ENCODE results near the gene ENO3. TPM values are rescaled to one million over a fixed set of nuclear protein-coding genes. Genes with fewer than 3 reads are reported as not detected.
"Not testable (repeated sequence)": the region's sequence is repeated elsewhere in the genome, so short reads cannot be mapped to it uniquely, and the experiment has no call there.

Gene ENO3
- total RNA-seq, 1 experiment from 2014 or later, result 24.6 TPM

DNA sequence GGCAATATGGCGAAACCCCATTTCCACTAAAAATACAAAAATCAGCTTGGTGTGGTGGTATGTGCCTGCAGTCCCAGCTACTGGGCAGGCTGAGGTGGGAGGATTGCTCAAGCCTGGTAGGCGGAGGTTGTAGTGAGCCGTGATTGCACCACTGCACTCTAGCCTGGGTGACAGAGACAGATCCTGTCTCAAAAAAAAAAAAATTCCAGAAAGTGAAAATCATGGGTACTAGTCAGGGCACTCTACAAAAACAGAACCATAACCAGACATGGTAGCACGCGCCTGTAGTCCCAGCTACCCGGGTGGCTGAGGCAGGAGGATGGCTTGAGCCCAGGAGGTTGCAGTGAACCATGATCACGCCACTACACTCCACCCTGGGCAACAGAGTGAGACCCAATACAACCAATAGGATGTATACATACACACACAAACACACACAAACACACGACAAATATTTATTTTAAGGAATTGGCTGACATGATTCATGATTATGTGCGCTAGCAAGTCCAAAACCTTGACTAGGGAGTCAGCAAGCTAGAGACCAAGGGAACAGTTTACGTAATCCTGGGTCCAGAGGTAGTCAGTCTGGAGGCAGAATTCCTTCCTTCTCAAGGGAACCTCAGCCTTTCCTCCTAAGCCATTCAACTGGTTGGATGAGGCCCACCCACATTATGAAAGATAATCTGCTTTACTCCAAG lies 30.4 kb upstream of the ENO3 start:
- ChIA-PET RAD21 (ENCODE audit: low non-redundant PET in 1 of 2, low total read pairs in 2 of 2, uncharacterized antibody in 2 of 2, unreplicated experiment in 2 of 2) (no interaction called here), POLR2A (no interaction called here), CTCF (no interaction called here)
- Histone ChIP-seq H3K79me2 (ENCODE audit: insufficient read depth, low read length) (no peaks in the 10 kb centered on the region), H3K9me2 (ENCODE audit: insufficient read depth) (no peaks in the 10 kb centered on the region), H3K9ac (ENCODE audit: low read length) (no peak overlapping the region), H3K36me3 (ENCODE audit: control insufficient read depth in 1 of 2, insufficient read depth in 2 of 2, low read length in 2 of 2) (no peaks in the 10 kb centered on the region), H3K9me3 (ENCODE audit: control insufficient read depth in 1 of 2, insufficient read depth in 1 of 2, low read depth in 1 of 2, low read length in 2 of 2) (no peaks in the 10 kb centered on the region), H3K27me3 (ENCODE audit: insufficient read depth, low read length) (no peaks in the 10 kb centered on the region), H3K4me1 (ENCODE audit: control insufficient read depth in 1 of 2, insufficient read depth in 2 of 2, low read length in 2 of 2) (no peaks in the 10 kb centered on the region), H3K27ac (ENCODE audit: low read depth, low read length) (no peak overlapping the region), H4K20me1 (ENCODE audit: insufficient read depth) (no peaks in the 10 kb centered on the region), H3K4me3 (replicated peaks in 1 of 2; ENCODE audit: low read depth in 1 of 2, low read length in 2 of 2) (no peak overlapping the region), H2AFZ (ENCODE audit: low read depth, low read length, poor library complexity, severe bottlenecking) (no peak overlapping the region), H3K4me2 (ENCODE audit: low read length) (no peak overlapping the region)
- no peak for DNase-seq (ENCODE audit: low read depth, low spot score)
- ATAC-seq, result no peak
- intact Hi-C loops (cut with micrococcal nuclease), result loop anchor here (2.0 kb wide), 1 partner anchor 14 kb away; no protein-coding TSS in a partner anchor
- BruUV-seq (replicated peaks), result no TSS peak
- TF ChIP-seq EZH2phosphoT487 (IDR thresholded peaks at IDR 0.05; ENCODE audit: borderline replicate concordance), result no peak
- TF ChIP-seq FOSL1 (IDR thresholded peaks at IDR 0.05; ENCODE audit: low read depth), result no peak
- TF ChIP-seq, protein P1, sequence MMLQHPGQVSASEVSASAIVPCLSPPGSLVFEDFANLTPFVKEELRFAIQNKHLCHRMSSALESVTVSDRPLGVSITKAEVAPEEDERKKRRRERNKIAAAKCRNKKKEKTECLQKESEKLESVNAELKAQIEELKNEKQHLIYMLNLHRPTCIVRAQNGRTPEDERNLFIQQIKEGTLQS (IDR thresholded peaks at IDR 0.05), result no peak
- no peak for TF ChIP-seq RAD21 (IDR thresholded peaks at IDR 0.05; ENCODE audit: low read depth)

DNA sequence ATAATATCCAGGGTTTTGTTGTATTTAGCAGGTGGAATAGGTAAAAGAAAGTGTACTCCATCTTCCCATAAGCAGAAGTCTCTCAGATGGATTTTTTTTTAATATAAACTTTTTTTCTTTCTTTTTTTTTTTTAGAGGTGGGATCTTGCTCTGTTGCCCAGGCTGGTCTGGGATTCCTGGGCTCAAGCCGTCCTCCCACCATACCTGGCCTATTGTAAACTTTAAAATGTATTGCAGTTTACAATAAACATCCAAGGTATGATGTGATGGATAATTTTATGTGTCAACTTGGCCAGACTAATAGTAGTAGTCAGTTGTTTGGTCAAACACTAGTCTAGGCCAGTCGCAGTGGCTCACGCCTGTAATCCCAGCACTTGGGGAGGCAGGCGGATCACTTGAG lies 29.6 kb upstream of the ENO3 start:
- no peak for TF ChIP-seq SIN3A (IDR thresholded peaks at IDR 0.05; ENCODE audit: low read depth)
- Histone ChIP-seq H3K9me3 (ENCODE audit: control insufficient read depth in 1 of 2, insufficient read depth in 1 of 2, low read depth in 1 of 2, low read length in 2 of 2) (no peaks in the 10 kb centered on the region), H4K20me1 (ENCODE audit: insufficient read depth) (no peaks in the 10 kb centered on the region), H3K9me2 (ENCODE audit: insufficient read depth) (no peaks in the 10 kb centered on the region), H3K27me3 (ENCODE audit: insufficient read depth, low read length) (no peaks in the 10 kb centered on the region), H2AFZ (ENCODE audit: low read depth, low read length, poor library complexity, severe bottlenecking) (no peak overlapping the region), H3K79me2 (ENCODE audit: insufficient read depth, low read length) (no peaks in the 10 kb centered on the region), H3K4me3 (replicated peaks in 1 of 2; ENCODE audit: low read depth in 1 of 2, low read length in 2 of 2) (no peak overlapping the region), H3K4me2 (ENCODE audit: low read length) (no peak overlapping the region), H3K27ac (ENCODE audit: low read depth, low read length) (no peak overlapping the region), H3K4me1 (ENCODE audit: control insufficient read depth in 1 of 2, insufficient read depth in 2 of 2, low read length in 2 of 2) (no peaks in the 10 kb centered on the region), H3K9ac (ENCODE audit: low read length) (no peak overlapping the region), H3K36me3 (ENCODE audit: control insufficient read depth in 1 of 2, insufficient read depth in 2 of 2, low read length in 2 of 2) (no peaks in the 10 kb centered on the region)
- CTCF ChIA-PET, result no interaction called here
- ATAC-seq (no peak), DNase-seq (ENCODE audit: low read depth, low spot score) (no peak)
- POLR2A ChIA-PET, result no interaction called here
- no TSS peak for BruUV-seq (replicated peaks)
- intact Hi-C loops (cut with micrococcal nuclease), result loop anchor here (2.0 kb wide), 1 partner anchor 13 kb away; no protein-coding TSS in a partner anchor
- RAD21 ChIA-PET (ENCODE audit: low non-redundant PET in 1 of 2, low total read pairs in 2 of 2, uncharacterized antibody in 2 of 2, unreplicated experiment in 2 of 2), result no interaction called here

DNA sequence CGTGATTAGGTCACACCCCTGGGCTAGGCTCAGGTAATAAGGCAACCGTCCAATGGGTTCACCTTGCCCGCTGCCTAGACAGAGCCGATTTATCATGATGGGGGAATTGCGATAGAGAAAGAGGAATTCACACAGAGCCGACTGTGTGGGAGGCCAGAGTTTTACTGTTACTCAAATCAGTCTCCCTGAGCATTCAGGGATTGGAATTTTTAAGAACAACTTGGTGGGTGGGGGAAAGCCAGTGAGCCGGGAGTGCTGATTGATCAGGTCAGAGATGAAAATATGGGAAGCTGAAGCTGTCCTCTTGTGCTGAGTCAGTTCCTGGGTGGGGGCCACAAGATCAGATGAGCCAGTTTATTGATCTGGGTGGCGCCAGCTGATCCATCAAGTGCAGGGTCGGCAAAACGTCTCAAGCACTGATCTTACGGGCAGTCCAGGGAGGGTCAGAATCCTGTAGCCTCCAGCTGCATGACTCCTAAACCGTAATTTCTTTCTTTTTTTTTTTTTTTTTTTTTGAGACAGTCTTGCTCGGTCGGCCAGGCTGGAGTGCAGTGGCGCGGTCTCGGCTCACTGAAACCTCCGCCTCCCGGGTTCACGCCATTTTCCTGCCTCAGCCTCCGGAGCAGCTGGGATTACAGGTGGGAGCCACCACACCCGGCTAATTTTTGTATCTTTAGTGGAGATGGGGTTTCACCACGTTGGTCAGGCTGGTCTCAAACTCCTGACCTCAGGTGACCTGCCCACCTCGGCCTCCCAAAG lies 24.2 kb upstream of the ENO3 start:
- H3K9me3 ChIP-seq (ENCODE audit: control insufficient read depth in 1 of 2, insufficient read depth in 1 of 2, low read depth in 1 of 2, low read length in 2 of 2); CTCF ChIA-PET; RAD21 ChIA-PET (ENCODE audit: low non-redundant PET in 1 of 2, low total read pairs in 2 of 2, uncharacterized antibody in 2 of 2, unreplicated experiment in 2 of 2); H3K4me2 ChIP-seq (ENCODE audit: low read length); BruUV-seq (replicated peaks); H3K36me3 ChIP-seq (ENCODE audit: control insufficient read depth in 1 of 2, insufficient read depth in 2 of 2, low read length in 2 of 2); H3K79me2 ChIP-seq (ENCODE audit: insufficient read depth, low read length); H3K27ac ChIP-seq (ENCODE audit: low read depth, low read length); ATAC-seq; H3K9me2 ChIP-seq (ENCODE audit: insufficient read depth); POLR2A ChIA-PET; H3K4me3 ChIP-seq (replicated peaks in 1 of 2; ENCODE audit: low read depth in 1 of 2, low read length in 2 of 2); intact Hi-C loops (cut with micrococcal nuclease); H4K20me1 ChIP-seq (ENCODE audit: insufficient read depth); H3K4me1 ChIP-seq (ENCODE audit: control insufficient read depth in 1 of 2, insufficient read depth in 2 of 2, low read length in 2 of 2); H3K9ac ChIP-seq (ENCODE audit: low read length); DNase-seq (ENCODE audit: low read depth, low spot score); H3K27me3 ChIP-seq (ENCODE audit: insufficient read depth, low read length); H2AFZ ChIP-seq (ENCODE audit: low read depth, low read length, poor library complexity, severe bottlenecking): not testable (repeated sequence)
